ENCODE results near the gene CEP43.

Gene CEP43

GRCh38 chr6:166999145-166999883 lies at the start of gene CEP43:
TSS of gene CEP43 (plus strand) at chr6:166999397. CDS start at chr6:166999413, 16 bp downstream.
- peak; percentile 81 to 88 for DNase-seq

GRCh38 chr6:166949528-166950442 lies 49.4 kb upstream of the CEP43 start:
- no peak for DNase-seq

GRCh38 chr6:166950443-166950821 lies 48.8 kb upstream of the CEP43 start:
- no peak for DNase-seq

- peak; percentile 64 to 68 for DNase-seq
Measured at GRCh38 chr6:166950892-166951669, 48.1 kb upstream of the CEP43 start.

- DNase-seq = no peak
Measured at GRCh38 chr6:166951670-166952060, 47.5 kb upstream of the CEP43 start.

- peak; percentile 26 to 38 for DNase-seq
Measured at GRCh38 chr6:166952121-166952520, 47.1 kb upstream of the CEP43 start.

GRCh38 chr6:166952567-166953486 lies 46.4 kb upstream of the CEP43 start:
- peak; percentile 38 to 43 for DNase-seq

GRCh38 chr6:166954118-166954713 lies 45.0 kb upstream of the CEP43 start:
- DNase-seq = no peak

GRCh38 chr6:166955121-166955864 lies 43.9 kb upstream of the CEP43 start:
- DNase-seq = peak; percentile 9 to 26

- no peak for DNase-seq
Measured at GRCh38 chr6:166955865-166956443, 43.2 kb upstream of the CEP43 start.

GRCh38 chr6:166956444-166957086 lies 42.6 kb upstream of the CEP43 start, which contains the start of gene RNASET2:
TSS of gene RNASET2 (minus strand) at chr6:166956550. CDS start at chr6:166956182, 368 bp downstream.
- DNase-seq = peak; percentile 98 to 99

- DNase-seq = peak; percentile 24 to 47
Measured at GRCh38 chr6:166957087-166957804, 42.0 kb upstream of the CEP43 start.

- DNase-seq = no peak
Measured at GRCh38 chr6:166957805-166958076, 41.5 kb upstream of the CEP43 start.

- peak; percentile 57 to 61 for DNase-seq
Measured at GRCh38 chr6:166958926-166959861, 40.0 kb upstream of the CEP43 start.

GRCh38 chr6:166959911-166960608 lies 39.1 kb upstream of the CEP43 start:
- no peak for DNase-seq

GRCh38 chr6:166960609-166960978 lies 38.6 kb upstream of the CEP43 start:
- no peak for DNase-seq

GRCh38 chr6:166966268-166966667 lies 32.9 kb upstream of the CEP43 start:
- no peak for DNase-seq

Data from activated CD4-positive, alpha-beta T cell treated with anti-CD3 and anti-CD28 coated beads for 4 hours (primary cell).